ENCODE data around the gene CAPN5. TPM values are rescaled to one million over a fixed set of nuclear protein-coding genes. Genes with fewer than 3 reads are reported as not detected.

Gene CAPN5
- total and polyA plus RNA-seq, 11 donors = 1.1 to 4.5 (median 2.1) TPM

- Histone ChIP-seq H3K4me1 (no peaks in the 10 kb centered on the region), H3K27me3 (no peaks in the 10 kb centered on the region), H3K9me3 (no peaks in the 10 kb centered on the region), H3K27ac (no peak overlapping the region), H3K4me3 (no peak overlapping the region), H3K36me3 (peaks cover 0 to 29% (median 0%) of the 10 kb centered on the region in 9 donors)
- ATAC-seq (no peak), DNase-seq (peak in 1 of 5 donors; percentile 54)
- intact Hi-C loops (cut with DNase I) = no loop called here
- 93 to 100% (median 94%) methylated on average over 4 to 12 of the region's 12 CpGs for WGBS, 4 donors
- TF ChIP-seq POLR2A (IDR thresholded peaks at IDR 0.05) (no peak), CTCF (IDR thresholded peaks at IDR 0.05) (no peak)
Measured at GRCh38 chr11:77118971-77119370, 52.2 kb downstream of the CAPN5 start.

DNA sequence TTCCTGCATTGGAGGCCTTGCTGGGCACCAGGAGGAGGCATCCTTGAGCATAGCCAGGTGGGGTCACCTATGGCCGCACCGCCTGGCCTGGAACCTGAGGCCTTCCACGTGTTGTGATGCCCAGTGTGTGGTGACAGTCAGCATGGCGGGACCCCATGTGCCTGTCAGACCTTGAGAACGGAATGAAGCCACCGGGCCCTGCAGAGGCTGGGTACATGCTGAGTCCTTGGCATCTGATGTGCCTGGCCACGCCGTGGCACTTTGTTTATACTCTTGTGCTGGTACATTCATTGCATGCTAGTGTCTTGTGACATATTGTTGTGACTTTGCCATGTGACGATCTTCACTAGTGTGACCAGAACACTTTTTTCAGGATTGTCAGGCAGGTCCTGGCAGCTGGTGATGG is 52.8 kb downstream of the CAPN5 start:
- no peaks in the 10 kb centered on the region for H3K27me3 ChIP-seq
- peak in 1 of 5 donors; percentile 28 for DNase-seq
- H3K9me3 ChIP-seq = no peaks in the 10 kb centered on the region
- H3K36me3 ChIP-seq = peaks cover 0 to 31% (median 0%) of the 10 kb centered on the region in 9 donors
- H3K4me1 ChIP-seq = no peaks in the 10 kb centered on the region
- intact Hi-C loops (cut with DNase I) = no loop called here
- ATAC-seq = peak in 3 of 4 donors; percentile 22 to 85 (median 41)
- WGBS, 4 donors = 76 to 82% (median 78%) methylated on average over 4 to 9 of the region's 9 CpGs
- H3K4me3 ChIP-seq = no peak overlapping the region
- TF ChIP-seq CTCF (IDR thresholded peaks at IDR 0.05) (no peak), POLR2A (IDR thresholded peaks at IDR 0.05) (no peak)
- no peak overlapping the region for H3K27ac ChIP-seq

DNA sequence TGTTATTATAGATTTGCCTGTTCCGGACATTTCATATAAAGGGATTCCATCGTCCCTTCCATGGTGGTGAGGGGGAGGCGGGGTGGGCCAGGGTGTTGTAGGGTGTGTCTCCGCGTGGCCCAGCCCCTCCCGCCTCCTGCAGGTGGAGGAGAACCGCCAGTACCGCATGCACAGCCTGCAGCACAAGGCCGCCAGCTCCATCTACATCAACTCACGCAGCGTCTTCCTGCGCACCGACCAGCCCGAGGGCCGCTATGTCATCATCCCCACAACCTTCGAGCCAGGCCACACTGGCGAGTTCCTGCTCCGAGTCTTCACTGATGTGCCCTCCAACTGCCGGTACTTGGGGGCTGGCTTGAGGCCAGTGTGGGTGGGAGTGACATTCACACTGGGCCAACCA is 53.8 kb downstream of the CAPN5 start:
- intact Hi-C loops (cut with DNase I) = loop anchor here in 2 of 10 donors (10.0 kb wide), 1 partner anchor 424 kb away; no protein-coding TSS in a partner anchor
- H3K36me3 ChIP-seq = peaks cover 0 to 31% (median 0%) of the 10 kb centered on the region in 9 donors
- 93 to 95% (median 93%) methylated on average over 19 of the region's 19 CpGs for WGBS, 4 donors

GRCh38 chr11:77121096-77121640 is 54.4 kb downstream of the CAPN5 start:
- TF ChIP-seq CTCF (IDR thresholded peaks at IDR 0.05) (no peak), POLR2A (IDR thresholded peaks at IDR 0.05) (no peak)
- ATAC-seq (no peak), DNase-seq (peak in 1 of 5 donors; percentile 53)
- peaks cover 0 to 3% (median 0%) of the 10 kb centered on the region in 9 donors for H3K27me3 ChIP-seq
- peaks cover 0 to 31% (median 0%) of the 10 kb centered on the region in 9 donors for H3K36me3 ChIP-seq
- H3K9me3 ChIP-seq = no peaks in the 10 kb centered on the region
- no peak overlapping the region for H3K4me3 ChIP-seq
- intact Hi-C loops (cut with DNase I) = loop anchor here in 2 of 10 donors (10.0 kb wide), 1 partner anchor 424 kb away; no protein-coding TSS in a partner anchor
- 87 to 96% (median 92%) methylated on average over 5 to 10 of the region's 10 CpGs for WGBS, 4 donors
- H3K27ac ChIP-seq = no peak overlapping the region
- H3K4me1 ChIP-seq = no peaks in the 10 kb centered on the region

More for the DNA sequence above, 53.8 kb downstream of the CAPN5 start:
- Histone ChIP-seq H3K4me3 (no peak overlapping the region), H3K4me1 (no peaks in the 10 kb centered on the region), H3K9me3 (no peaks in the 10 kb centered on the region), H3K27ac (no peak overlapping the region), H3K27me3 (no peaks in the 10 kb centered on the region)
- ATAC-seq = no peak
- TF ChIP-seq POLR2A (IDR thresholded peaks at IDR 0.05) = no peak
- TF ChIP-seq CTCF (IDR thresholded peaks at IDR 0.05) = no peak
- DNase-seq = peak in 1 of 5 donors; percentile 47
